B cell (primary cell): Measurements from ENCODE around the gene NINJ2. TPM values are rescaled to one million over a fixed set of nuclear protein-coding genes. Genes with fewer than 3 reads are reported as not detected.

Experiments
- ATAC-seq: fragments of 200-7000 bp; cut with Tn5 transposase; one replicate; pipeline ENCODE4 v1.10.0; 2021; ENCODE audit warnings: low read depth, mild to moderate bottlenecking, moderate number of reproducible peaks, moderate library complexity
- CTCF ChIA-PET: fragments of 350-600 bp; sonication (Branson Sonifier 250); formaldehyde crosslinking; loops from one replicate; lab custom pipeline; 2021; ENCODE audit warnings: antibody characterized with exemption, inconsistent platforms; lab: Charles Lee
- POLR2A ChIA-PET: fragments of 350-600 bp; sonication (Branson Sonifier 250); formaldehyde crosslinking; loops from one replicate; lab custom pipeline; 2021; ENCODE audit warnings: antibody characterized with exemption; lab: Charles Lee
- DNase-seq: peaks from one replicate; pipeline ENCODE4 v3.0.0; 2013
- H2AFZ ChIP-seq: 2 replicates; pipeline ENCODE4 v1.6.1; 2012; ENCODE audit warnings: mild to moderate bottlenecking, low read depth, low read length; ENCODE audit not compliant: insufficient read depth, poor library complexity, severe bottlenecking
- H3K27ac ChIP-seq, 2 donors: 1 replicate in 1 of 2; 2 replicates in 1 of 2; pipeline ENCODE4 v1.5.1; 2012 to 2013; ENCODE audit warnings: low read length in 2 of 2, mild to moderate bottlenecking in 2 of 2, moderate library complexity in 1 of 2
- H3K27me3 ChIP-seq, 4 experiments: fragments of 200-600 bp in 1 of 4; sonication (generic) in 1 of 4; replicated peaks in 1 of 4; 1 replicate in 2 of 4; 2 replicates in 2 of 4; pipeline versions ENCODE4 v1.6.1 to v1.7.0; 2013 to 2016; ENCODE audit warnings: low read length in 3 of 4, mild to moderate bottlenecking in 2 of 4, mixed read lengths in 1 of 4, moderate library complexity in 1 of 4; ENCODE audit not compliant: insufficient read depth in 4 of 4, control insufficient read depth in 3 of 4; ENCODE audit errors: control extremely low read depth in 1 of 4
- H3K36me3 ChIP-seq, 2 experiments: replicated peaks in 1 of 2; 1 replicate in 1 of 2; 2 replicates in 1 of 2; pipeline versions ENCODE4 v1.6.1 to v1.7.1; 2013; ENCODE audit warnings: low read length in 1 of 2; ENCODE audit not compliant: insufficient read depth in 2 of 2, control insufficient read depth in 1 of 2; ENCODE audit errors: control extremely low read depth in 1 of 2, extremely low read depth in 1 of 2
- H3K4me1 ChIP-seq, 2 donors: fragments of 200-600 bp in 1 of 2; sonication (generic) in 1 of 2; 1 replicate in 1 of 2; 2 replicates in 1 of 2; pipeline versions ENCODE4 v1.5.1 to v1.6.1; 2013 to 2017; ENCODE audit warnings: low read length in 2 of 2; ENCODE audit not compliant: control insufficient read depth in 2 of 2, insufficient read depth in 2 of 2
- H3K4me2 ChIP-seq: replicated peaks from 2 replicates; pipeline ENCODE3; 2012; ENCODE audit warnings: mild to moderate bottlenecking, low read depth, low read length; ENCODE audit not compliant: poor library complexity, severe bottlenecking
- H3K4me3 ChIP-seq, 5 experiments: fragments of 200-600 bp in 1 of 5; sonication (generic) in 1 of 5; 1 replicate in 3 of 5; 2 replicates in 2 of 5; pipeline versions ENCODE4 v1.5.1 to v1.7.0; 2011 to 2016; ENCODE audit warnings: low read length in 4 of 5, mild to moderate bottlenecking in 4 of 5, low read depth in 2 of 5, control low read depth in 1 of 5, moderate library complexity in 1 of 5; ENCODE audit not compliant: insufficient read depth in 1 of 5; ENCODE audit errors: control extremely low read depth in 1 of 5, extremely low read depth in 1 of 5
- H3K79me2 ChIP-seq: fragments of 200-600 bp; sonication (generic); one replicate; pipeline ENCODE4 v1.6.0; 2016; ENCODE audit warnings: low read length; ENCODE audit not compliant: control insufficient read depth, insufficient read depth
- H3K9ac ChIP-seq: fragments of 200-600 bp; sonication (generic); 2 replicates; pipeline ENCODE4 v1.6.1; 2017; ENCODE audit warnings: mild to moderate bottlenecking, low read length, moderate library complexity
- H3K9me3 ChIP-seq, 3 donors: one replicate each; pipeline versions ENCODE4 v1.6.1 to v1.7.1; 2013; ENCODE audit warnings: low read length in 2 of 3; ENCODE audit not compliant: control insufficient read depth in 2 of 3, insufficient read depth in 1 of 3; ENCODE audit errors: control extremely low read depth in 1 of 3
- H4K20me1 ChIP-seq: 2 replicates; pipeline ENCODE4 v1.6.0; 2012; ENCODE audit warnings: mild to moderate bottlenecking, low read length; ENCODE audit not compliant: insufficient read depth, control insufficient read depth, poor library complexity, severe bottlenecking
- H3K27ac Mint-ChIP-seq: one replicate; pipeline ENCODE4 v1.8.0; 2021; ENCODE audit warnings: mixed read lengths
- H3K27me3 Mint-ChIP-seq: one replicate; pipeline ENCODE4 v1.8.0; 2021; ENCODE audit warnings: mixed read lengths
- H3K4me1 Mint-ChIP-seq: one replicate; pipeline ENCODE4 v1.8.0; 2021; ENCODE audit warnings: mixed read lengths
- H3K4me3 Mint-ChIP-seq: one replicate; pipeline ENCODE4 v1.8.0; 2021; ENCODE audit warnings: mixed read lengths
- H3K9me3 Mint-ChIP-seq: one replicate; pipeline ENCODE4 v1.8.0; 2022; ENCODE audit warnings: mixed read lengths; ENCODE audit not compliant: insufficient read depth
- CTCF ChIP-seq: fragments of 200-600 bp; IDR thresholded peaks from one replicate; pipeline ENCODE4 v1.8.0; 2022; ENCODE audit warnings: antibody characterized with exemption, mild to moderate bottlenecking
- EZH2 ChIP-seq: IDR thresholded peaks from 2 replicates; pipeline ENCODE4 v1.6.1; 2012; ENCODE audit warnings: borderline replicate concordance, low read depth, mild to moderate bottlenecking, moderate library complexity, low read length; ENCODE audit not compliant: insufficient read depth, poor library complexity, severe bottlenecking
- WGBS: methylation state at CpG from one replicate; pipeline ENCODE4 v1.1.5; 2013; ENCODE audit warnings: missing lambda C conversion rate; ENCODE audit not compliant: insufficient coverage; 5-methylcytosine and 5-hydroxymethylcytosine counted together
- intact Hi-C: fragments of 100-400 bp; cut with micrococcal nuclease; formaldehyde crosslinking; loops from one replicate; pipeline ENCODE4 v1.10.0; 2022
- polyA plus RNA-seq: library from polyadenylated mRNA; depleted of rRNA; stranded (reverse); fragments of >200 nt; gene quantifications from 2 replicates; pipeline ENCODE4 v1.2.3, GENCODE V29; 2012
- total RNA-seq, 2 donors: library from RNA; stranded (reverse); fragments of 120-200 nt in 1 of 2; gene quantifications; 1 replicate in 1 of 2; 2 replicates in 1 of 2; pipeline versions ENCODE4 v1.2.3 to v1.2.4, GENCODE V29; 2013 to 2022

NINJ2 gene
- total and polyA plus RNA-seq, 2 donors (not counting 1 experiment from before 2014, with no cell fraction given), result 2.9 to 10.2 TPM

- no peak overlapping the region for H3K27ac ChIP-seq
- ChIA-PET CTCF (interaction anchor here (0.9 to 6.1 kb wide), 3 partner anchors 13 to 187 kb away, joined by 3 to 52 read pairs (median 3); no protein-coding TSS in a partner anchor), POLR2A (interaction anchor here (1.0 kb wide), 1 partner anchor 123 kb away, joined by 3 read pairs; no protein-coding TSS in a partner anchor)
- TF ChIP-seq EZH2, result no peak
- TF ChIP-seq CTCF, result no peak
- ATAC-seq (no peak), DNase-seq (no peak)
- H3K9ac ChIP-seq, result no peak overlapping the region
- Mint-ChIP-seq H3K27ac (no peak overlapping the region), H3K4me1 (peaks cover 34% of the 10 kb centered on the region), H3K4me3 (no peak overlapping the region), H3K27me3 (no peaks in the 10 kb centered on the region), H3K9me3 (no peaks in the 10 kb centered on the region)
- no peaks in the 10 kb centered on the region for H3K27me3 ChIP-seq
- H3K36me3 ChIP-seq, result no peaks in the 10 kb centered on the region
- no peaks in the 10 kb centered on the region for H3K9me3 ChIP-seq
- no peak overlapping the region for H2AFZ ChIP-seq
- no peaks in the 10 kb centered on the region for H4K20me1 ChIP-seq
- WGBS, result 82% methylated on average over 9 of the region's 13 CpGs
- H3K4me1 ChIP-seq, result peaks cover 4 to 32% of the 10 kb centered on the region in 2 donors
- H3K4me3 ChIP-seq, result no peak overlapping the region
- H3K79me2 ChIP-seq, result no peaks in the 10 kb centered on the region
- intact Hi-C loops, result no loop called here
- no peak overlapping the region for H3K4me2 ChIP-seq
Measured at GRCh38 chr12:627863-628741, 35.1 kb downstream of the NINJ2 start.

GRCh38 chr12:627285-627684 lies 36.0 kb downstream of the NINJ2 start:
- Histone ChIP-seq H3K9me3 (no peaks in the 10 kb centered on the region), H3K27ac (no peak overlapping the region), H3K9ac (no peak overlapping the region), H2AFZ (no peak overlapping the region), H3K36me3 (no peaks in the 10 kb centered on the region), H3K4me2 (no peak overlapping the region), H3K4me3 (no peak overlapping the region), H4K20me1 (no peaks in the 10 kb centered on the region), H3K4me1 (peaks cover 4 to 32% of the 10 kb centered on the region in 2 donors), H3K79me2 (peaks cover 3% of the 10 kb centered on the region), H3K27me3 (no peaks in the 10 kb centered on the region)
- no peak overlapping the region for H3K27ac Mint-ChIP-seq
- H3K4me1 Mint-ChIP-seq, result peaks cover 37% of the 10 kb centered on the region
- no peaks in the 10 kb centered on the region for H3K27me3 Mint-ChIP-seq
- intact Hi-C loops, result no loop called here
- 100% methylated on average over 4 of the region's 4 CpGs for WGBS
- H3K9me3 Mint-ChIP-seq, result no peaks in the 10 kb centered on the region
- POLR2A ChIA-PET, result interaction anchor here (1.0 kb wide), 1 partner anchor 124 kb away, joined by 3 read pairs; no protein-coding TSS in a partner anchor
- DNase-seq, result no peak
- ATAC-seq, result no peak
- no peak for TF ChIP-seq CTCF
- no peak for TF ChIP-seq EZH2
- CTCF ChIA-PET, result interaction anchor here (0.9 to 6.1 kb wide), 4 partner anchors 10 to 187 kb away, joined by 3 to 52 read pairs (median 3); no protein-coding TSS in a partner anchor
- H3K4me3 Mint-ChIP-seq, result no peak overlapping the region
